Activated B cell treated with CpG ODN at 0.5 μM for 24 hours (primary cell): ENCODE results near the gene PRKN. TPM values are rescaled to one million over a fixed set of nuclear protein-coding genes. Genes with fewer than 3 reads are reported as not detected.

ENCODE experiments used
- ATAC-seq: fragments of 200-7000 bp; cut with Tn5 transposase; one replicate; pipeline ENCODE4 v1.10.0; 2021; ENCODE audit warnings: low read depth, mild to moderate bottlenecking, moderate library complexity
- CTCF ChIA-PET: fragments of 350-600 bp; sonication (Branson Sonifier 250); formaldehyde crosslinking; loops from one replicate; lab custom pipeline; 2021; ENCODE audit warnings: antibody characterized with exemption; lab: Charles Lee
- POLR2A ChIA-PET: fragments of 350-600 bp; sonication (Branson Sonifier 250); formaldehyde crosslinking; loops from one replicate; lab custom pipeline; 2021; ENCODE audit warnings: antibody characterized with exemption; lab: Charles Lee
- DNase-seq: peaks from one replicate; pipeline ENCODE4 v3.0.0; 2022
- H3K27ac Mint-ChIP-seq: one replicate; pipeline ENCODE4 v1.8.0; 2020; ENCODE audit warnings: mixed read lengths
- H3K27me3 Mint-ChIP-seq: one replicate; pipeline ENCODE4 v1.8.0; 2021; ENCODE audit warnings: mixed read lengths
- H3K36me3 Mint-ChIP-seq: one replicate; pipeline ENCODE4 v1.8.0; 2021; ENCODE audit warnings: low read depth, mixed read lengths
- H3K4me1 Mint-ChIP-seq: one replicate; pipeline ENCODE4 v1.8.0; 2021; ENCODE audit warnings: mixed read lengths
- H3K4me3 Mint-ChIP-seq: one replicate; pipeline ENCODE4 v1.8.0; 2020; ENCODE audit warnings: mild to moderate bottlenecking, mixed read lengths
- H3K9me3 Mint-ChIP-seq: one replicate; pipeline ENCODE4 v1.8.0; 2020; ENCODE audit warnings: mixed read lengths
- CTCF ChIP-seq: fragments of 200-600 bp; IDR thresholded peaks from one replicate; pipeline ENCODE4 v1.8.0; 2022; ENCODE audit warnings: antibody characterized with exemption, mild to moderate bottlenecking
- intact Hi-C: fragments of 100-400 bp; cut with micrococcal nuclease; formaldehyde crosslinking; loops from one replicate; pipeline ENCODE4 v1.15.1; 2024
- total RNA-seq: library from RNA; stranded (reverse); gene quantifications from 2 replicates; pipeline ENCODE4 v1.2.3, GENCODE V29; 2022

PRKN gene
- total RNA-seq, 1 donor from 2014 or later: 2.3 TPM

GRCh38 chr6:161696801-161697200 lies 1030.8 kb downstream of the PRKN start:
- intact Hi-C loops: loop anchor here (5.0 kb wide), 1 partner anchor 304 kb away; no protein-coding TSS in a partner anchor
- no peaks in the 10 kb centered on the region for H3K36me3 Mint-ChIP-seq
- ATAC-seq: no peak
- no peaks in the 10 kb centered on the region for H3K9me3 Mint-ChIP-seq
- no peak for TF ChIP-seq CTCF
- CTCF ChIA-PET: interaction anchor here (1.3 kb wide), 1 partner anchor 13 kb away, joined by 3 read pairs; no protein-coding TSS in a partner anchor
- DNase-seq: no peak
- no peaks in the 10 kb centered on the region for H3K27me3 Mint-ChIP-seq
- H3K27ac Mint-ChIP-seq: no peak overlapping the region
- no peak overlapping the region for H3K4me3 Mint-ChIP-seq
- POLR2A ChIA-PET: no interaction called here
- H3K4me1 Mint-ChIP-seq: no peaks in the 10 kb centered on the region

- Mint-ChIP-seq H3K27ac (no peak overlapping the region), H3K9me3 (peaks cover 3% of the 10 kb centered on the region), H3K27me3 (no peaks in the 10 kb centered on the region), H3K4me3 (no peak overlapping the region), H3K36me3 (no peaks in the 10 kb centered on the region), H3K4me1 (no peaks in the 10 kb centered on the region)
- intact Hi-C loops: loop anchor here (5.0 kb wide), 1 partner anchor 303 kb away; no protein-coding TSS in a partner anchor
- ChIA-PET CTCF (no interaction called here), POLR2A (no interaction called here)
- no peak for DNase-seq
- TF ChIP-seq CTCF: no peak
- ATAC-seq: no peak
Observed at GRCh38 chr6:161694995-161695394, 1032.6 kb downstream of the PRKN start.

- no peak overlapping the region for H3K4me3 Mint-ChIP-seq
- DNase-seq (no peak), ATAC-seq (no peak)
- H3K27me3 Mint-ChIP-seq: no peaks in the 10 kb centered on the region
- no peak for TF ChIP-seq CTCF
- H3K9me3 Mint-ChIP-seq: peaks cover 6% of the 10 kb centered on the region
- no peaks in the 10 kb centered on the region for H3K4me1 Mint-ChIP-seq
- no peaks in the 10 kb centered on the region for H3K36me3 Mint-ChIP-seq
- intact Hi-C loops: no loop called here
- ChIA-PET POLR2A (no interaction called here), CTCF (no interaction called here)
- no peak overlapping the region for H3K27ac Mint-ChIP-seq
Observed at GRCh38 chr6:161686655-161687054, 1040.9 kb downstream of the PRKN start.

GRCh38 chr6:161684731-161685475 lies 1042.7 kb downstream of the PRKN start:
- Mint-ChIP-seq H3K27ac (no peak overlapping the region), H3K4me1 (no peaks in the 10 kb centered on the region), H3K36me3 (no peaks in the 10 kb centered on the region), H3K9me3 (peaks cover 2% of the 10 kb centered on the region), H3K4me3 (no peak overlapping the region), H3K27me3 (no peaks in the 10 kb centered on the region)
- intact Hi-C loops: no loop called here
- ChIA-PET POLR2A (no interaction called here), CTCF (no interaction called here)
- ATAC-seq (no peak), DNase-seq (no peak)
- TF ChIP-seq CTCF: no peak

- no peak for TF ChIP-seq CTCF
- intact Hi-C loops: no loop called here
- POLR2A ChIA-PET: no interaction called here
- ATAC-seq (no peak), DNase-seq (no peak)
- H3K9me3 Mint-ChIP-seq: peaks cover 2% of the 10 kb centered on the region
- no peaks in the 10 kb centered on the region for H3K36me3 Mint-ChIP-seq
- H3K27me3 Mint-ChIP-seq: no peaks in the 10 kb centered on the region
- CTCF ChIA-PET: interaction anchor here (1.2 kb wide), 1 partner anchor 13 kb away, joined by 3 read pairs; no protein-coding TSS in a partner anchor
- H3K4me1 Mint-ChIP-seq: no peaks in the 10 kb centered on the region
- no peak overlapping the region for H3K27ac Mint-ChIP-seq
- H3K4me3 Mint-ChIP-seq: no peak overlapping the region
Observed at GRCh38 chr6:161683400-161683799, 1044.2 kb downstream of the PRKN start.
